NB4 (cell line): ENCODE results near the gene SNX8.
A peak's percentile ranks its signal among the peaks of the same experiment; 100 is the strongest.

Experiments
- DNase-seq: peaks from one replicate; pipeline ENCODE4 v3.0.0; 2010; ENCODE audit warnings: low read depth
- H3K4me3 ChIP-seq: one replicate; pipeline ENCODE4 v1.5.1; 2011; ENCODE audit warnings: mild to moderate bottlenecking, low read depth, low read length, moderate library complexity
- MYC ChIP-seq: IDR thresholded peaks from 2 replicates; pipeline ENCODE4 v1.6.1; 2011; ENCODE audit warnings: low read depth, low read length
- POLR2A ChIP-seq: IDR thresholded peaks from 2 replicates; pipeline ENCODE4 v1.6.1; 2011; ENCODE audit warnings: mild to moderate bottlenecking; ENCODE audit not compliant: insufficient read length; ENCODE audit errors: extremely low read depth
- TF ChIP-seq, protein P1 (sequence below): IDR thresholded peaks from 2 replicates; pipeline ENCODE4 v1.6.1; 2011; ENCODE audit warnings: low read depth, low read length
- TF ChIP-seq, protein P2 (sequence below): IDR thresholded peaks from one replicate; pipeline ENCODE4 v1.5.1; 2012; ENCODE audit warnings: low read depth, low read length

SNX8 gene

DNA sequence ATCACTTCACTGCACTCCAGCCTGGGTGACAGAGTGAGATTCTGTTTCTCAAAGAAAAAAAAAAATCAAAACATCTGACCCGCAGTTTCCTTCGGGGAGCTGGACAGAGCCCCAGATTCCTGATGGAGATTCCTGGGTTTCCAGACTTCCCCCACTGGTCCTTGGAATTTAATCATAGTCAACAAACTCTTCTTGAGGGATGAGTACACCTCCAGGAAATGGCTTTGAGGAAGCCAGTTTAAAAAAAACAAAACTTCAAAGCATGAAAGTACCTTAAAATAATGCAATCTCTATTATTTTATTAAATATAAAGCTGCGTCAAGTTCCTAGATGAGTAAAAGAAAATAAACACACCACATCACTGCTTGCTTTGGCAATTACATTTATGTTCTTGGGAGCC, 80.3 kb downstream of the SNX8 start:
- TF ChIP-seq POLR2A (no peak), MYC (no peak)
- TF ChIP-seq, protein P1, sequence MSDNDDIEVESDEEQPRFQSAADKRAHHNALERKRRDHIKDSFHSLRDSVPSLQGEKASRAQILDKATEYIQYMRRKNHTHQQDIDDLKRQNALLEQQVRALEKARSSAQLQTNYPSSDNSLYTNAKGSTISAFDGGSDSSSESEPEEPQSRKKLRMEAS, result no peak
- TF ChIP-seq, protein P2, sequence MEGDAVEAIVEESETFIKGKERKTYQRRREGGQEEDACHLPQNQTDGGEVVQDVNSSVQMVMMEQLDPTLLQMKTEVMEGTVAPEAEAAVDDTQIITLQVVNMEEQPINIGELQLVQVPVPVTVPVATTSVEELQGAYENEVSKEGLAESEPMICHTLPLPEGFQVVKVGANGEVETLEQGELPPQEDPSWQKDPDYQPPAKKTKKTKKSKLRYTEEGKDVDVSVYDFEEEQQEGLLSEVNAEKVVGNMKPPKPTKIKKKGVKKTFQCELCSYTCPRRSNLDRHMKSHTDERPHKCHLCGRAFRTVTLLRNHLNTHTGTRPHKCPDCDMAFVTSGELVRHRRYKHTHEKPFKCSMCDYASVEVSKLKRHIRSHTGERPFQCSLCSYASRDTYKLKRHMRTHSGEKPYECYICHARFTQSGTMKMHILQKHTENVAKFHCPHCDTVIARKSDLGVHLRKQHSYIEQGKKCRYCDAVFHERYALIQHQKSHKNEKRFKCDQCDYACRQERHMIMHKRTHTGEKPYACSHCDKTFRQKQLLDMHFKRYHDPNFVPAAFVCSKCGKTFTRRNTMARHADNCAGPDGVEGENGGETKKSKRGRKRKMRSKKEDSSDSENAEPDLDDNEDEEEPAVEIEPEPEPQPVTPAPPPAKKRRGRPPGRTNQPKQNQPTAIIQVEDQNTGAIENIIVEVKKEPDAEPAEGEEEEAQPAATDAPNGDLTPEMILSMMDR, result no peak
- DNase-seq, result no peak
- H3K4me3 ChIP-seq, result no peak overlapping the region

DNA sequence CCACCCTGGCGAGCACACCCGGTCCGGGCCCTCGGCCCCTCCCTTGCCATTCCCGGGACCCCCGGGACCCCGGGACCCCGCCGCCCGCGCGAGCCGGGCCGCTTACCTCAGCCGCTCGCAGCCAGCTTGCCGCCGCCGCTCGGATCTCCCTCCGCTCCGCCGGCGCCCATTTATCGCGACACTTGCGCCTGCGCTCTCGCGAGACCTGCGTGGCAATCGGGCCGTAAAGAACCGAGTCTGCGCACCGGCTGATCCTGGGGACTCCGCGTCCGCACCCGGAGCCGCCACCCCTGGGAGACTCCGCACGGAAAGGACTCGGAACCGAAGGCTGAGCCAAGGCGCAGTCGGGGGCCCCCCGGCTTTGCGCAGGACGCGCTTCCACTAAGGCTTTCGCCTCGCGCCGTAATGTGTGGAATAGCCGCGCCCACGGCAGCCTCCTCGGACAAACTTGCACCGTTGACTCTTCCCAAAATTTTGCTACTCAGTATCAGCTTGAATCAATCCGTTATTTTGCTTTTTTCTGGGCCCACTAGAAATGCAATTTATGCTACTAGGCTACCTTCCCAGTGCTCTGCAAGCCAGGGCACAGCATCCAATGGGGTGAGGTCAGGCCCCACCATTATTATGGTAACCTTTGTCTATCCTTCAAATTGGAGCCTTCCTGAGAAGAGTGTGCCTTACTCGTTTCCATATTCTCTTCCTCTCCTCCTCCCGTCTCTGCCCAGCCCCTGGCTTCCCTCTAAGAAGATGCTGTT, 81.3 kb downstream of the SNX8 start, which contains the start of gene MAD1L1:
MAD1L1 (minus strand) TSS at position 180 of the 755 bp plus-strand sequence. CDS start 2,812 bp downstream, outside the sequence.
- H3K4me3 ChIP-seq, result peak within 1 kb of the TSS; percentile 82
- peak; percentile 97 for DNase-seq
- TF ChIP-seq, protein P1, result 0 out of 2 replicates have a peak, but pooled peaks have one; percentile 47
- TF ChIP-seq, protein P2, result no peak
- TF ChIP-seq MYC (peak; percentile 54; the same call in 1 of the 2 replicates), POLR2A (peak; percentile 85)

DNA sequence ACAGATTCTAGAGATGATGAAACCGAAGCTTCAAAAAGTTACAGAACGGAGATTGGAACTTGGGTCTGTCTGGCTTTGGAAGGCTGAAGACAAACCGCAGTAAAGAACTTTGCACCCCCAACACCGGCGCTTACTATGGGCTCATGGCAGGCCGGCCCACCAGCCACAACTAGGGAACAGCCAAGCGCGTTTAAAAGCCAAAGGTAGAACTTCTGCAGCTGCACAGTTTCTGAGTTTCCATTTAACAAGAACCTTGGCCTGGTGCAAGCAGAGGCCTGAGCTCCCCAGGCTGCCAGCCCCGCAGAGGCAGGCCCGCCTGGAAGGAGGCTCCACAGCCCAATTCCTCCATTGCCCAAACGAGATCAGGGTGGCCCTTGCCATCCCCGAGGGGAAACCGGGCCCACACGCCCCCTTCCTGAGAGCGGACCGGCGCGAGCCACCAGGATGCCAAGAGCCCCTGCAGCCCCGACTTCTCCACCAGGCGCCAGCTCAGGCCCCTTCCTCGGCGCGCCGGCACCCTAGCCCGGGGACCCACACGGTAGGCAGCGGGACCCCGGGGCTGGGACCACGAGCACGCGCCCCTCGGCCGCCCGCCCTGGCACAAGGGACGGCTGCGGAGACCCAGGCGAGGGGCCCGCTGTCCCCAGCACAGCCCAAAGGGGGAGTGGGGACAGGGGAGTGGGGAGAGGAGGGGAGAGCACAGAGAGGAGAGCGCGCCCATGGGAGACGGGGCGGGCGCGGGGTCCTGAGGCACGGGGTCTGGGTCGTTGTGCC, 82.1 kb downstream of the SNX8 start:
- DNase-seq, result peak; percentile 66
- TF ChIP-seq, protein P1, result no peak
- TF ChIP-seq POLR2A (no peak), MYC (no peak)
- TF ChIP-seq, protein P2, result no peak

DNA sequence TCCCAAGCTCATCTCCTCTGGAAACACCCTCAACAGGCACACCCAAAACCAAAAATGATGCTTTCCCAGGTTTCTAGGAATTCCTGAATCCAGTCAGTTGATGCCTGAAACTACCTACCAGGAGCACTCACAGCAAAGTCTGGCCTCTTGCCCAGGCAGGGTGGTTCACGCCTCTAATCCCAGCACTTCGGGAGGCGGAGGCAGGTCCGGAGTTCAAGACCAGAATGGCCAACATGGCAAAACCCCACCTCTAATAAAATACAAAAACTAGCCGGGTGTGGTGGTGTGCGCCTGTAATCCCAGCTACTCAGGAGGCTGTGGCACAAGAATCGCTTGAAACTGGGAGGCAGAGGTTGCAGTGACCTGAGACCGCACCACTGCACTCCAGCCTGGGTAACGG, 83.4 kb downstream of the SNX8 start:
- DNase-seq, result no peak
- no peak for TF ChIP-seq MYC
- H3K4me3 ChIP-seq, result no peak overlapping the region

More for the DNA sequence above, 82.1 kb downstream of the SNX8 start:
- H3K4me3 ChIP-seq, result peak overlapping the region; percentile 82

DNA sequence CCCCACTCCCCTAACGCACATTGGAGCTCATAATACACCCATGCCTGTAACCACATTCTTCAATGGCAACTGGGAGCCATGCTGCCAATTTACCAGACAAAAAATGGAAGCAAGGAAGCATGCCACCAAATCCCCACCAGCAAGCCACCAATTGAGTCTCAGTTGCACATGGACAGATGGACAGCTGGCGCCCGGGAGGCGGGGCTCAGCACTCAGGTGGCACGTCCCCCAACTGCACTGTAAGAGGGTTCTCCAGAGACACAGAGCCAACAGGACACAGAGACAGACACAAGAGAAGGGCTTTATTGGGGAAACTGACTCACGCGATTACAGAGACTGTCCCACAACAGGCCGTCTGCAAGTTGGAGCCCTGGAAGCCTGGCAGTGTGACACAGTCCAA, 84.0 kb downstream of the SNX8 start:
- no peak overlapping the region for H3K4me3 ChIP-seq
- TF ChIP-seq MYC (no peak), POLR2A (no peak)
- DNase-seq, result no peak

DNA sequence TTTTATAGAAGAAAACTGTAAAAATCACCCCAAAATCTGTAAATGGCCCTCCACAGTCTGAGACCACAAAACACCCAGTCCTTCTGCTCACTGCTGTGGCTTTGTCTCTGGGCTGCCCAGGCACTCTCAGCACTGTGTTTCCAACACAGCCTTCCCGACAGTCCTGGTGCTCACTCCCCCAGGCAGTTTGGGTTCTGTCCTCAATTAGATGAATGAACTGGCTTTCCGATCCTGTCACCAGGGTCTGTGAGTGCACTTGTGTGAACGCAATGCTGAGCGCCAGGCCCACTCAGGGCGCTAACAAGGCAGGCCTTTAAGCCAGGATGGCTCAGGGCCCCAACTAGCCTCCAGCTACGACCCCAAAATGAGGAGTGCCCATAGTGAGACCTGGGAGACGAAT, 84.8 kb downstream of the SNX8 start:
- no peak overlapping the region for H3K4me3 ChIP-seq
- TF ChIP-seq, protein P2, result no peak
- TF ChIP-seq MYC, result no peak
- TF ChIP-seq, protein P1, result no peak
- no peak for TF ChIP-seq POLR2A
- DNase-seq, result no peak
